PC-3 (cell line): ENCODE data around the gene SELENOS.

Experiments
- CTCF ChIP-seq: fragments of 300-600 bp; sonication (generic); conservative IDR thresholded peaks from 2 replicates; pipeline ENCODE4 v1.5.1; 2017; ENCODE audit warnings: antibody characterized with exemption, low read depth, mild to moderate bottlenecking, low read length
- EZH2 ChIP-seq: fragments of 300-600 bp; sonication (generic); IDR thresholded peaks from one replicate; pipeline ENCODE4 v1.6.1; 2017; ENCODE audit warnings: antibody characterized with exemption, mild to moderate bottlenecking, low read length; ENCODE audit not compliant: unreplicated experiment
- EZH2phosphoT487 ChIP-seq: fragments of 300-600 bp; sonication (generic); IDR thresholded peaks from 2 replicates; pipeline ENCODE4 v1.6.1; 2018; ENCODE audit warnings: mild to moderate bottlenecking, antibody characterized with exemption, low read length, borderline replicate concordance

DNA sequence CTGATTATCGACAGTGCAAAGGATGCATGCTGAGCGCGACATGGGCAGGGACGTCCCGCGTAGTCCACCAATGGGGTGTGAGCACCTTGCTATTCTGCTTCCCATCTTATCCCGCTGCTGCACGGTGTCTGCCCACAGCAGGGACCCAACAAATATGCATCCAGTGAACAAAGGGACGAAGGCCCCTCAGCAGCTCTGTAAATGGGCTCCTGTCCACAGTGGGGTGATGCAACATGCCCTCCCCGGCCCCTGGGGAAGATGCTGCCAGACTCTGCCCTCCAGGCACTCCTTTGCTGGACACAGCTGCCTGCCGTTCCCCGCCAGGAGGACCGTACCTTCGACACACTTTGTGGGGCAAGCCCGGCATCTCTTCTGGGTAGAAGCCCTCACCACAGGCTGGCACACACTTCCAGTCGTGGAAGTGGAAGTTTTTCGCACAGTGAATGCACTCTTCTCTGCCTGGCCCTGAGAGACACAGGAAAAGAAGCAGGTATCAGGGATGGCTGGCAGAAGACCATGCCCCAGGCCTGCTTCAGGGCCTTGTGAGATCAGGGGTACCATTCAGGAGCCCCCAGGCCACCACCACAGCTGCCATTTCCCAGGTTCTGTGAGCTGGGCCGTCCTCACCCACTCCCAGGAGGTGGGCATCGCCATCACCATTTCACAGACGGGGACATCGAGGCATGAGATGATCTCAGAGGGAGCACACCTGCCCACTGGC is 35.9 kb upstream of the SELENOS start:
- TF ChIP-seq CTCF, result no peak
- TF ChIP-seq EZH2, result no peak
- TF ChIP-seq EZH2phosphoT487, result no peak
